Measurements from ENCODE around the gene ADARB1. TPM values are rescaled to one million over a fixed set of nuclear protein-coding genes. Genes with fewer than 3 reads are reported as not detected.
A peak's percentile ranks its signal among the peaks of the same experiment; 100 is the strongest.

ADARB1 gene
- total RNA-seq, 1 donor from 2014 or later: 25.8 TPM

GRCh38 chr21:45056917-45057560, 17.3 kb upstream of the ADARB1 start:
- Histone ChIP-seq H3K9me3 (ENCODE audit: insufficient read depth, low read depth, low read length) (no peaks in the 10 kb centered on the region), H3K36me3 (ENCODE audit: insufficient read depth, low read length) (no peaks in the 10 kb centered on the region), H2AFZ (ENCODE audit: low read depth, low read length) (no peak overlapping the region), H3K79me2 (ENCODE audit: insufficient read depth, low read length) (no peaks in the 10 kb centered on the region), H3K4me3 (ENCODE audit: insufficient read depth, low read depth, low read length) (no peak overlapping the region), H3K4me1 (ENCODE audit: insufficient read depth, low read length) (no peaks in the 10 kb centered on the region), H3K9ac (ENCODE audit: low read length) (no peak overlapping the region), H3K27me3 (ENCODE audit: insufficient read depth, low read length) (peaks cover 7% of the 10 kb centered on the region), H3K4me2 (ENCODE audit: low read length) (no peak overlapping the region), H4K20me1 (ENCODE audit: insufficient read depth, low read length) (no peaks in the 10 kb centered on the region), H3K27ac (ENCODE audit: low read depth, low read length) (no peak overlapping the region)
- TF ChIP-seq CTCF (IDR thresholded peaks at IDR 0.05; ENCODE audit: insufficient read depth, low read depth, low read length) (no peak), EZH2 (IDR thresholded peaks at IDR 0.05; ENCODE audit: insufficient read depth, low read length) (no peak)
- peak overlapping the region; percentile 8 for H3K4me3 Mint-ChIP-seq (ENCODE audit: unreplicated experiment)
- H3K36me3 Mint-ChIP-seq (ENCODE audit: low read depth, unreplicated experiment): peaks cover 2% of the 10 kb centered on the region
- peaks cover 6% of the 10 kb centered on the region for H3K4me1 Mint-ChIP-seq (ENCODE audit: low read depth, unreplicated experiment)
- H3K27ac Mint-ChIP-seq (ENCODE audit: unreplicated experiment): no peak overlapping the region
- H3K27me3 Mint-ChIP-seq (ENCODE audit: low read depth, unreplicated experiment): peaks cover 64% of the 10 kb centered on the region
- DNase-seq (ENCODE audit: low read depth): no peak
- no peak for FAIRE-seq
- peaks cover 4% of the 10 kb centered on the region for H3K9me3 Mint-ChIP-seq (ENCODE audit: unreplicated experiment)

- H3K4me3 ChIP-seq (ENCODE audit: insufficient read depth, low read depth, low read length): no peak overlapping the region
- H2AFZ ChIP-seq (ENCODE audit: low read depth, low read length): no peak overlapping the region
- peaks cover 8% of the 10 kb centered on the region for H3K9me3 Mint-ChIP-seq (ENCODE audit: unreplicated experiment)
- no peaks in the 10 kb centered on the region for H3K36me3 ChIP-seq (ENCODE audit: insufficient read depth, low read length)
- H3K27me3 ChIP-seq (ENCODE audit: insufficient read depth, low read length): peaks cover 7% of the 10 kb centered on the region
- no peak overlapping the region for H3K27ac Mint-ChIP-seq (ENCODE audit: unreplicated experiment)
- FAIRE-seq (no peak), DNase-seq (ENCODE audit: low read depth) (no peak)
- H3K4me1 ChIP-seq (ENCODE audit: insufficient read depth, low read length): no peaks in the 10 kb centered on the region
- H3K79me2 ChIP-seq (ENCODE audit: insufficient read depth, low read length): no peaks in the 10 kb centered on the region
- H3K4me2 ChIP-seq (ENCODE audit: low read length): no peak overlapping the region
- H4K20me1 ChIP-seq (ENCODE audit: insufficient read depth, low read length): no peaks in the 10 kb centered on the region
- H3K27me3 Mint-ChIP-seq (ENCODE audit: low read depth, unreplicated experiment): peaks cover 64% of the 10 kb centered on the region
- no peak overlapping the region for H3K9ac ChIP-seq (ENCODE audit: low read length)
- H3K27ac ChIP-seq (ENCODE audit: low read depth, low read length): no peak overlapping the region
- no peaks in the 10 kb centered on the region for H3K9me3 ChIP-seq (ENCODE audit: insufficient read depth, low read depth, low read length)
- H3K4me1 Mint-ChIP-seq (ENCODE audit: low read depth, unreplicated experiment): peaks cover 6% of the 10 kb centered on the region
- peaks cover 2% of the 10 kb centered on the region for H3K36me3 Mint-ChIP-seq (ENCODE audit: low read depth, unreplicated experiment)
- TF ChIP-seq CTCF (IDR thresholded peaks at IDR 0.05; ENCODE audit: insufficient read depth, low read depth, low read length): no peak
- H3K4me3 Mint-ChIP-seq (ENCODE audit: unreplicated experiment): no peak overlapping the region
These were observed 16.5 kb upstream of the ADARB1 start for GRCh38 chr21:45057886-45058285.

GRCh38 chr21:45059121-45059520, 15.3 kb upstream of the ADARB1 start:
- Histone ChIP-seq H3K4me2 (ENCODE audit: low read length) (no peak overlapping the region), H3K79me2 (ENCODE audit: insufficient read depth, low read length) (no peaks in the 10 kb centered on the region), H2AFZ (ENCODE audit: low read depth, low read length) (no peak overlapping the region), H3K9ac (ENCODE audit: low read length) (no peak overlapping the region), H3K36me3 (ENCODE audit: insufficient read depth, low read length) (no peaks in the 10 kb centered on the region), H3K27ac (ENCODE audit: low read depth, low read length) (no peak overlapping the region), H3K4me1 (ENCODE audit: insufficient read depth, low read length) (no peaks in the 10 kb centered on the region), H3K4me3 (ENCODE audit: insufficient read depth, low read depth, low read length) (no peak overlapping the region), H3K27me3 (ENCODE audit: insufficient read depth, low read length) (peaks cover 4% of the 10 kb centered on the region), H4K20me1 (ENCODE audit: insufficient read depth, low read length) (no peaks in the 10 kb centered on the region), H3K9me3 (ENCODE audit: insufficient read depth, low read depth, low read length) (no peaks in the 10 kb centered on the region)
- H3K27ac Mint-ChIP-seq (ENCODE audit: unreplicated experiment): no peak overlapping the region
- no peak overlapping the region for H3K4me3 Mint-ChIP-seq (ENCODE audit: unreplicated experiment)
- FAIRE-seq: no peak
- H3K36me3 Mint-ChIP-seq (ENCODE audit: low read depth, unreplicated experiment): no peaks in the 10 kb centered on the region
- no peak for DNase-seq (ENCODE audit: low read depth)
- peaks cover 8% of the 10 kb centered on the region for H3K9me3 Mint-ChIP-seq (ENCODE audit: unreplicated experiment)
- H3K4me1 Mint-ChIP-seq (ENCODE audit: low read depth, unreplicated experiment): peaks cover 6% of the 10 kb centered on the region
- no peak for TF ChIP-seq EZH2 (IDR thresholded peaks at IDR 0.05; ENCODE audit: insufficient read depth, low read length)
- no peak for TF ChIP-seq CTCF (IDR thresholded peaks at IDR 0.05; ENCODE audit: insufficient read depth, low read depth, low read length)
- peaks cover 56% of the 10 kb centered on the region for H3K27me3 Mint-ChIP-seq (ENCODE audit: low read depth, unreplicated experiment)

Data from astrocyte (in vitro differentiated cells and primary cell).